Transverse colon (tissue), 4 donors: Measurements from ENCODE around the gene ACP3.

ENCODE experiments used
- CTCF ChIP-seq, 5 experiments: fragments of 200-600 bp in 3 of 5; fragments of 450-650 bp in 2 of 5; sonication (generic) in 3 of 5; IDR thresholded peaks; 1 replicate in 2 of 5; 2 replicates in 3 of 5; pipeline ENCODE4 v1.5.1; 2016 to 2017; ENCODE audit warnings: antibody characterized with exemption in 5 of 5, inconsistent platforms in 3 of 5, mild to moderate bottlenecking in 2 of 5, moderate library complexity in 1 of 5
- EP300 ChIP-seq: sonication (generic); formaldehyde crosslinking; IDR thresholded peaks from one replicate; pipeline ENCODE4 v1.6.1; 2017; ENCODE audit warnings: antibody characterized with exemption, low read depth
- POLR2A ChIP-seq: fragments of 450-650 bp; IDR thresholded peaks from one replicate; pipeline ENCODE4 v1.6.1; 2016; ENCODE audit warnings: antibody characterized with exemption, mild to moderate bottlenecking, moderate library complexity
- POLR2AphosphoS5 ChIP-seq, 3 donors: sonication (generic); formaldehyde crosslinking; IDR thresholded peaks; one replicate each; pipeline ENCODE4 v1.6.1; 2016; ENCODE audit warnings: antibody characterized with exemption in 3 of 3

GRCh38 chr3:132368962-132369361, 51.8 kb downstream of the ACP3 start:
- TF ChIP-seq POLR2AphosphoS5 (IDR thresholded peaks at IDR 0.05) (no peak), EP300 (no peak), POLR2A (no peak), CTCF (IDR thresholded peaks at IDR 0.05) (no peak)
